Kasumi-1 (cell line): ENCODE results near the gene ARHGAP20.
"Not testable (repeated sequence)": the region's sequence is repeated elsewhere in the genome, so short reads cannot be mapped to it uniquely, and the experiment has no call there.

ENCODE experiments used
- DNase-seq, 2 experiments: peaks; one replicate each; lab custom pipeline; 2025; lab: John Stamatoyannopoulos, UW

ARHGAP20 gene

DNA sequence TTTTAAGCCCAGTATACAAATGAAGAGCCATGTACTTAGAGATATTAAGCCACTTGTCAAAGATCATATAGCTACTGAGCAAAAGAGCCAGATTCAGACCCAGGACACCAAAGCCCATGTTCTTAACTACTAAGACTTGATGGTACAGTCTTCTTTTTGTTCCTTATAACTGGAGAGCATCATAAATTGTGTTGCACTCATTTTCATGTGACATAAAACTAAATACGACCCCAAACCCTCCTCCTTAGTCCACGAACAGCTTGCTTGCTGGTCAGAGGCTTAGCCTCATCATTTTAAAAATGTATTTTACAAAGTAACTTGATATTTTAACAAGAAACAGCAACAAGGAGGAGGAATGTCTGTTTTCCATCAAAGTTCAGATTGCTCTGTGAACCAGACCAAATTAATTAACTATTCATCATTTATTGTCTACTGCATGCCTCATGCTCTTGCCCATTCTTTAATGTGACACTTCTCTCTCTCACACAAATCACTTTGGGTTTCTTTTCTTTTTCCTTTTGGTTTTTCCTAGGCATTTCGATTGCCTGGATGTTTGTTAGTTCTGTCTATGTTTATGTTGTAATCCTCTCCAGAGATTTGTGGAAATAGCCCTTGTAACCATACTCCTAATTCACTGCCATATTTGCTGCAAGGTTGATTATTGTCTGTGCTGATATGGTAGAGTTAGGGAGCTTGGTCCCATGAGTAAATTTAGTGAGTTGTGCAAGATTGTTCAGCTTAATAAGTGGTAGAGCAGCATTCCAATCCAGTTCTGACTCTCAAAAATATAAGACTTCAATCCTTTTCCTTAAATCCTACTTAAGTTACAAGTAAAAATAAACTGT lies 8.4 kb upstream of the ARHGAP20 start:
- DNase-seq: no peak

DNA sequence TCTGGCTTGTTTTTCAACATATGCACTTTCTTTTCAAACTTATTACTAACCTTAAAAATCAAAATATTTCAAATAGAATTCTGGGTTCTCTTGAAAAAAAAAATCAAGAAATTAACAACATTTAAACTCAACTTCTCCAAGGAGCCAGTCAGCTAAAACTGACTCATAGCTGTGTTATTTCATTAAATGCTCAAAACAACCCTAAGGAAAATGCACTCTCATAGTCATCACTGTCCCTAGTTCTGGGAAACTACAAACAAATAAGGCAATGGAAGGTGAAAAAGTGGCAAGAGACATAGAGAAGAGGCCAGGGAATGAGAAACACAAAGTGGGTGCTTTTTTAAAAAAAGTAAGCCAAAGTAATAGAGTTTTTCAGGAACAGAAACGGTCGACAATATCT lies 4.1 kb upstream of the ARHGAP20 start:
- no peak for DNase-seq

DNA sequence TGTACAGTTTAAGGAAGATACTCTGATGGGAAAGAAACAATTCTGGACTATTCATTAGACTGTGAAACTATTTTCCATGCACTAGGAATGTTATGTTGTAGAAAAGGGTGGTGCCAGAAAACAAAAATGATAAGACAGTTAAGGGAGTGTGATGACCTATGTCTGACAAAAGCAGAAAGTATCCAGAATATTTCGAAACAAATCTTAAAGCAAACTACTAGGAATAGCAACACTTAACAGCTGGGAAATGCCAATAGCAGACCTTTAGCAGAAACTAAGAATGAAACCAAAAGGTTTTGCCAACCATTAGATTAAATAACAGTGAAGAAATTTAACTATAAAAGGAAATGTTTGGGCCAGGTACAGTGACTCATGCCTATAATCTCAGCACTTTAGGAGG lies 3.3 kb upstream of the ARHGAP20 start:
- no peak for DNase-seq

DNA sequence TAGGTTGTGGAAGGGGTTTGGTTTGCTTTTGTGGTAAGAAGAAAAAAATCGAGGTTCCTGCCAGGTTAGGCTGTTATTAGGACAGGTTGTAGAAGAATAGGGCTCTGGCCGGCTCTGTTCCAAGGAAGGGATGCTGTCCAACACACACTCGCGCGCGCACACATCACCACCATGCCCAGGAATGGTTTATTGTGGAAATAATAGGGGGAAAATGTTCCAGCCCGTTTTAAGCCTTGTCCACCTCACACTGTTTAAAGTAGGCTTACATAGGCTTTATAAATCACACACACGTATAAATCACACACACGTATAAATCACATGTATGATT lies 1.2 kb upstream of the ARHGAP20 start:
- no peak for DNase-seq

DNA sequence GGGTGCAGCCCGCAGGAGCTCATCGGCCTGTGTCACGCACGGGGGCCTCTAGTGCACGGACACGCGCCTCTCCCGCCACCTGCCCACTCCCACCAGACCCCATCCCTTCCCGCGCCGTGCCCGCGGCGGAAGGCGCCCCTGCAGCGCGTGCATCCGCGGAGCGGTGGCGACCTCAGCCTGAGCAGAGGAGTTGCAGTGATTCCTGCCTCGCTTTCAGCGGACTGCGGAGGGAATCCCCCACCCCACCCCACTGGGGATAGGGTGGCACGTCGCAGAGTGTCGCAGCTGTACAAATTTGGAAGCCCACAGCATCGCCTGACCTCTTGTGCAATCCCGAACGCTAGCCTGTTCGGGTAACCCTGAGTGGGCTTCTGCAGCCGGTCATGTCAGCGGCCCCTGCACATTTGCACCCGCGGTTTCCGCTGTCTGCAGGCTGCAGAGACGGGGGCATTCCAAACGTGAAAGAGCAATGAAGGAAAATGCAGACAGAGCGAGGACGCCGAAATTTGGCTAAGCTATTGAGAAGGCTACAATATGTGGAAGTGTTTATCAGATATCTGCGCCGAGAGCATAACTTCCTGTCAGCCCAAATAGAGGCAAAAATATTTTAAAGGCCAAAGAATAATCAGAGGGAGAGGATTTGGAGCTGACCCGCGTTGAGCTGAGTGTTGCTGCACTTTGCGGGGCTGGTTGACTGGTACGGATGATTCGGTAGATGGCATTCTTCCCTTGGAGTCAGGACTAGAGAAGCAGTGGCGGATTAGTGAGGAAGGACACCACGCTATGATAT lies 617 bp upstream of the ARHGAP20 start:
- peak; percentile 4 to 22 for DNase-seq

DNA sequence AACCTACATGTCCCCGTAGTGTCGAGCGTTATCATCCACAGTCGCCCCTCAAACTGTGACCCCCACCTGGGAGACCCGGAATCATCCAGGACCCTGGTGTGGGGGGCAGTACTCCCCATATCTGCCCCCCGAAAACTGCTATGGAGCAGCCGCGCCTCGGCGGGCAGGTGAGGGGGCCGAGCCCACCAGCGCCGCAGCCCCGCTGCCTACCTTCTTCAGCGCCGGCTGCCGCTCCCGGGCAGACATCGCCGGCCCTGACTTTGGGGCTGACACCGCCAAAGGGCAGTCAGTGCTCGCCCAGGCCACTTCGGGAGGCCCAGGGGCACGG lies 825 bp downstream of the ARHGAP20 start:
- no peak for DNase-seq

DNA sequence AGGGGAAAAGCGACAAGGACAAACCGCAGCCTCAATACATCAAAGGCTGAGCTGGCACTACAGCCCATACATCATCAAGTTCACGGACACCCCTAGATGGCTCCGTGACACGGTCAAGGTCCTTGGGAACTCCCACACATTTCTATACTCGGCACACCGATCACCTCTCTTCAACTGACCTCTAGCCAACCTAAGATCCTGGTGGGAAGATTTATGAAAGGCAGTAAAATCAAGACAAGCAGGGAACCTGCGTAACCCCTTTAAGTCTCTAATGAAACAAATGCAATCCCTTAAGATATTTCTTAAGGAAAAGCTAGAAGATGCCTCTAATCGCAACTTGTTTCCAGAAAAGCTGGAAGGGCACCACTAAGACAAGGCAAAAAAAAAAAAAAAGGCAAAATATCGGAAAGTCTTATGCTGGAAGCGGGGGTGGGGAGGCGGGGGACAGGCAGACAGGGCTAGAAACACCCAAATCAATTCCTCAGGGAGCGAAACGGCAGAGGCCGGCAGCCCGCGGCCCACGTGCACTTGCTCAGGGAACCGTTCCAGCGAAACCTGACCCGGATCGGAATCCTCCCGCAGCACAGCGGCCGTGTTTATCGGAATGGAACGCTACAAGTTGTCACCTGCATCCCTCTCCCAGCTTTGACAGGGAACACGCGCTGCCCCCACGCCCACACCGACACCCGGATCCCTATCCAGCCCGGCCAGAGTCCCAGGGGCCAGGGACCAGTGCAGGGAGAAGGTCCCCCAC lies 1.4 kb downstream of the ARHGAP20 start:
- DNase-seq: no peak

DNA sequence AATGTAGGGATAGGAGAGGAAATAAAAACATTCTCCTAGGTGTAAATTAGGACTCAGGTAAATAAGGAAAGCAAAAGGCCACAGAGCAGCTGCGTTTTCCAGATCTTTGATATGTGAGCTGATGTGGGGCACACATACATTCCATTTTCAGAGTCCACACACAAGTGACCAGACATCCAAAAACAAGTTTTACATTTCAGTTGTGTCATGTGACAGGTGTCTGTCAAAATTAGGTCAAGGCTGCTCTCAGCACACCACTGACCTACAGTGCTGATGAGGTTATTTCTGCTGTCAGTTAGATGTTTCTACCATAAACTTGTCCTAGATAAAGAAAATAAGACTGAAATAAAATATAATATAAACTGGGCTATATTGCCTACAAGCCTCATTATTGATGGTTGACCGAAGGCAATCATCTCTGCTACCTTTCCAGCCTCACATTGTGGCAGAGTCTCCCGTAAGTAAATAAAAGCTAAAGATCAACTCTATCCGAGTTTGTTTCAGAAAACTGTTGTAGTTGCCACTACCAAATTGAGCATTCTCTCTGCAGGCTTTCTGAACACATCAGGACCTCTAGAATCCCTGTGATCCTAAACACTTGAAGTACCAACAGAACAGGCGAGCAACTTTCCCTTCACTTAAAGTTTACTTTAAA lies 7.9 kb downstream of the ARHGAP20 start:
- no peak for DNase-seq

DNA sequence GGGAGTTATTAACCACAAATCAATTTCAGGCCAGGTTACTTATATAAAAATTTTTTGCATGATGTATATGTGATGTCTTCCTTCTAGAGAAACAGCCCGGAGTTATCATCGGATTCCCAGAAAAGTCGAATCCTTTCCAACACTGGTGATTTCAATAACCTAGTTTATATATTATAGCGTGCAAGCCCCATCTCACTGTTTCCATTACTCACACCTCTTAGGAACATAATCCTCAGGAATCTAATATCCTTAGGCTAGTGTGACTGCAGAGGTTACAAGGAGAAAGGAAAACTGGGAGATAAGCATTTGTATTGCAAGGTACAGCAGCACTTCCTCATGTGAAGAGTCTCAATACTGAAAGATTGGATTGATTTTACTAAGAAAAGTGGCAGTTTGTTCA lies 20.3 kb downstream of the ARHGAP20 start:
- no peak for DNase-seq

DNA sequence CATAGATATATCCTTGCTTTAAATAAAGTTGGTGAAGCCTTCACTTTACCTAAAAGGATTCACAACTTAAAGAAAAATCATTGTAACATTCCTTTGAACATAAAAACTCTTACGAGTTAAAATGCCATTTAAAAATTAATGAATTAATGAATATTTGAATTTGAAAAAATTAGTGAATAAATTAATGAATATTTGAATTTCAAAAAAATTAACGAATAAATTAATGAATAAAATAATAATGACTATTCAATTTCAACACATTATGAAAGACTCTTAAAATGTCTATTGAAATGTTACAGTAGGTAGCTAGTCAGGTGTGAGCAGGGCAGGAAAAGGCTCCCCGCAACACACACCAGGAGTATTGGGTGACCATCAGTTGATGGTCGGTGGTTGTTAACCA lies 22.9 kb downstream of the ARHGAP20 start:
- no peak for DNase-seq

DNA sequence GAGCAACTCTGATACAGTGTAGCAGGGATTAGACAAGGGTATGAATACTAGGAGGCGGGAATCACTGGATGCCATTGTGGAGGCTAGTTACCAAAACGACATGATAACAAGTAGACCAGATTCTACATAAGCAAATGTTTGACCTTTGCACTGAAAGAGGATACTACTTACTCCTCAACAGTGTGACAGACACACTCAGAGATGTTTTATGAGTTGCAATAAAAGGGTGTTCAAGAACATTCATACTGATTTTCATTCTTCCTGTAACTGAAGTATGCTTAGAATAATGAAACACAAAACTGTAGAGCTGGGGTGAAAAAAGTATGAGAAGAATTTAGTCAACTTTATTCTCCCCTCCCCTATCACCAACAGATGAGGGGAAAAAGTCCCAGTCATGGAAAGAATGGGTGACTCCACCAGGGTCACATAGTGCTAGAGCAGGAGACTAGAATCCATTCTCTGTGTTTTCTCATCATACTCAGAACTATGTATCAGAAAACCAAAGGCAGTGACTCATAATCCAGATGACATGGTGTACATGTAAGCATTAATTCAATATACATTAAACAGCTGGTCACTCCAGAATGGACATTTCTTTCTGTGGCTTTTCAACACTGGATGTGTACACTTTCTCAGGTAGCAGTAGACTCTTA lies 32.8 kb downstream of the ARHGAP20 start:
- no peak for DNase-seq

DNA sequence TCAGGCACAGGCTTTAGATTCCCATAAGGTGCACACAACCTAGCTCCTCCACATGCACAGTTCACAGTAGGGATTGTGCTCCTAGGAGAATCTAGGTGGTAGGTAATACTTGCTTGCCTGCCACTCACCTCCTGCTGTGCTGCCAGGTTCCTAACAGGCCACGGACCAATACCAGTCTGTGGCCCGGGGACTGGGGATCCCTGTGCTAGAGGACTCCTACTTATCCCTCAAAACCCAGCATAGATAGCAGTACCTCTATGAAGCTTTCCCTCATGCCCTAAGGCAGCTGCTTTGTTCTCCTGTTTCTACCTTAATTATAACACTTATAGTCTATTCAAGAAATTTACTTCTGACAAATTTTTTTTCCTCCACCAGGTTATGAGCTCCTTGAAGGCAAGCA lies 36.7 kb downstream of the ARHGAP20 start:
- no peak for DNase-seq

DNA sequence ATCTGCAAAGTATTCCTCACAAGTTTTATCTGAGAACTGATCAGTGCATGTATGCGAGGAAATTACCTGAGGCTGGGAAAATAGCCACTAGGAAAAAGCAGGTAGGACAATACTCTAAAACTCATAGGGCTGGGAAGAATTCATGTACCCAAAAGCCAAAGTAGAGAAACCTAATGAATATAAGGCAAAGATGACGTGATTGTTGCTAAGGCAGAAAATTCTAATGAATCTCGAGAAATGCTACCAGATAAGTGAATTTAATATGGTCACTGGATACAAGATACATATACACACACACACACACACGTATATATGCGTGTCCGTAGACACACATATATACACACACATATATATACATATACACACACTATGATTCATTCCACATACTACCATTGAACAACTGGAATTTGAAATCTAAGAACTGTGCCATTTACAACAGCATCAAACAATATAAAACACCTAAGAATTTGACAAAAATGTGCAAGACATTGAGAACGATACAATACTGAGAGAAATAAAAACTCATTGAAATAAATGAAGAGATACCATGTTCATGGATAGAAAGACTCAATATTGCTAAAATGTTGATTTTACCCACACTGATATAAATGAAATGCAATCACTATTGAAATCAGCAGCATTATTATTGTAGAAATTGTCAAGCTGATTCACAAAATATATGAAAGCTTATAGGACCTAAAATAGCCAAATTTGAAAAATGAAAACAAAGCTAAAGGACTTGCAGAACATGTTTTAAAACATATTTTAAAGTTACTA lies 46.4 kb downstream of the ARHGAP20 start:
- DNase-seq: no peak

DNA sequence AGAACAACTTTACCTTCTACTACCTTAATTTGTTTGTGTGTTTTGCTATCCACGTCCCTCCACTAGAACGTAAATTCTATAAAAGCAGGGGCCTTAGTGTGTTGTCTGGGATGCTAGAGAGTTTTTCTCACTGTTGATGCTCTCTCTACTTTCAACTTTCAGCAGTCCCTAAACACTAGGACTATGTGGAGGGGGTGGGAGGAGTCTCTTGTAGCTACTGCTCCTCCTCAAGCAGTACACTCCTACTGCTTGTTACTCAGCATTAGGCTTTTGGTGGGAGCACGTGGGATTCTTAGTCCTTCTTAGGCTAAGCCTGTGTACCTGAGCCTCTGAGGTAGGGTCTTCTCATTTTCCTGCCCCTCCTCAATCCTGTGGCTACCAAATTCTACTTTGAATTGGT lies 56.3 kb downstream of the ARHGAP20 start:
- no peak for DNase-seq

DNA sequence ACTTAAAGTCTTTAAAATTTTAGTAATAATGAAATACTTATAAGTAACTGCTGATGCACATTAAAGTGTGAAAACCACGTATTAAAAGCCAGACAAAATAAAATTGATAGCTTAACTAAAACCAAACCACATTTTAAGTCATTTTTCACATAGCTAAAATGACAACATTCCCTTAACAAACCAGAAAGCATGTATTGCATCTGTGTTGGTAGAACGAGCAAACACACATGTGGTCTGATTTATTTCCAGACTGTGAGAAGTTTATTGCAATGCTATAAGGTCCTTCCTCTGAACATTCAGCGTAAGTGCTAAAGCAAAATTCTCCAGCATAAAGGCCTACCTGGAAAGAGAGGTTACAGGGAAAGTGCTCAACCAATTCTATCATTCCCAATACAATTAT lies 57.8 kb downstream of the ARHGAP20 start:
- DNase-seq: no peak

DNA sequence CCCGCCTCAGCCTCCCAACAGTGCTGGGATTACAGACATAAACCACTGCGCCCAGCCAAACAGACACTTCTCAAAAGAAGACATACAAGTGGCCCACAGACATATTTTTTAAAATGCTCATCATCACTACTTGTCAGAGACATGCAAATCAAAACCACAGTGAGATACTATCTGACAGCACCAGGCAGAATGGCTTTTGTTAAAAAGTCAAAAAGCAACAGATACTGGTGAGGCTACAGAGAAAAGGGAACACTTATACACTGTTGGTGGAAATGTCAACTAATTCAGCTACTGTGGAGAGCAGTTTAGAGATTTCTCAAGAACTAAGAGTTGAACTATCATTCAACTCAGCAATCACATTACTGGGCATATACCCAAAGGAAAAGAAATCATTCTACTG lies 67.0 kb downstream of the ARHGAP20 start:
- no peak for DNase-seq

DNA sequence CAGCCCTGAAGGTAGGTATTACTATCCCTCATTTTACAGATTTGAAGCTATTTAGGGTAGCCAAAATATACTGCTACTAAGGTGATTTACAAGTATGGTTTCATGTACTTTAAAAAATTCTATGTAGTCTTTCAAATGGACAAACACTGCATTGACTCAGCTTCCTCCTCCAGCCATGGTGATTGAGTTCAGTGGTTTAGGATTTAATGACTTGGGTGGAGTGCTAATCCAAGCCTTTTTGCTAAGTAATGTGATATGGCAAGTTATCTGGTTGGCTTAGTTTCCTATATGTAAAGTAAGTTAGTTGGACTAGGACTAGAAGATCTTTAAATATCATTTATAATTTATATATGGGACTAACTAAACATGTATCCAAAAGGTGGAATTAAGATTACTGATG lies 77.9 kb downstream of the ARHGAP20 start:
- no peak for DNase-seq

DNA sequence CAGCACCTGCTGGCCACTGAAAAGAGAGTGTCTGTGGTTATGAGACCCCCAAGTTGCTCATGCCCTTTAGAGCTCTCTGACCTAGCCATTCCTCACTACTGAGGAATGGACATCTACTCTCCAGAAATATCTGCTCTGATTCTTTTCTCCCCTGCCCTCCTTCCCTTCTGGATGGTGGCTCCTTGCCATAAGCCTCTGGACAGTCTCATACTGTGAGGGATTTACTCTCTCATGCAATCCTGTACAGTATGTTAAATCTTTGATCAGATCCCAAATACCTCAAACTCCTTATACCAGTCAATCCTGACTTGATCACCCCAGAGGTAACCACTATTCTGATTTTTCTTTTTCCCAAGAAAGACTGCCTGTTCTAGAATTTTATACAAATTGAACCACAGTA lies 80.7 kb downstream of the ARHGAP20 start:
- DNase-seq: no peak

DNA sequence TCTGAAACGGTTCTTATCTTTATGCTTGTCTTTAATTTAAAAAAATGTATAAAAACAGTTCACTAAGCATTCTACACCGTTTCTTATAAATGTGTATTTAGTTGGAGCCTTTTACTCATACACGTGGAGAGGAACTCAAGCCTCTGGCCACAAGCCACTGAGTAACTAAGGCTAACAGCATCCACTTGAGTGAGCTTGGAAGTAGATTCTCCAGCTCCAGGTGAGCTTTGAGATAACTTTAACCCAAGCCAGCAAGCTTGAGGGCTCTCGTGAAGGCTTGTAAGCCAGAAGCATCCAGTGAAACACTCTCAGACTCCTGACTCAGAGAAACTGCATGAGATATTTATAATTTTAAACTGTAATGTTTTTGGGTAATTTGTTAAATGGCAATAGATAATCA lies 82.6 kb downstream of the ARHGAP20 start:
- no peak for DNase-seq

DNA sequence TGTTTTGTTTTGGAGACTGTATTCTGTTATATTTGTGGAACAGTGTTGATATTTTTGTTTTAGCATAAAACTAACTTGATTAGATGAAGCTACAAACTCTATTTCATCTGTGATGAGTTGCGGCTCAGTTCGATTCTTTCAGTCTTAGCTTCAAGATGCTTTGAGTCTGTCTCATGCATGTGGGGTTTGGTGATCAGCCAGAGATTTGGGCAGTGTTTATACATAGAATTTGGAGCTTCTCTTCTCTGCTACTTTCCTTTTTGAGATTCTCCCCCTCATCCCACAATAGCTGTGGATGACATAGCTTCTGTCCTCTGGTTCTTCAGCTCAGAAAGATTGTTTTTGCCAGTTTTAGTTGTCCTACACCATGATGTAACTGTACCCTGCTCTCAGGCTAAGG lies 90.4 kb downstream of the ARHGAP20 start:
- DNase-seq: no peak

DNA sequence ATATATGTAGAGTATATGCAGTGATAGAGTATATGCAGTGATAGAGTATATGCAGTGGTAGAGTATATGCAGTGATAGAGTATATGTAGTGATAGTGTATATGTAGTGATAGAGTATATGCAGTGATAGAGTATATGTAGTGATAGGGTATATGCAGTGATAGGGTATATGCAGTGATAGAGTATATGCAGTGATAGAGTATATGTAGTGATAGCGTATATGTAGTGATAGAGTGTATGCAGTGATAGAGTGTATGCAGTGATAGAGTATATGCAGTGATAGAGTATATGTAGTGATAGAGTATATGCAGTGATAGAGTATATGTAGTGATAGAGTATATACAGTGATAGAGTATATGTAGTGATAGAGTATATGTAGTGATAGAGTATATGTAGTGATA lies 92.9 kb downstream of the ARHGAP20 start:
- not testable (repeated sequence) for DNase-seq
